ENCODE data around the gene BTBD8. TPM values are rescaled to one million over a fixed set of nuclear protein-coding genes. Genes with fewer than 3 reads are reported as not detected.

BTBD8 gene
- total and polyA plus RNA-seq, 2 of the 4 experiments (the other 2 are of a cell fraction) = 0.94 to 2.0 TPM

DNA sequence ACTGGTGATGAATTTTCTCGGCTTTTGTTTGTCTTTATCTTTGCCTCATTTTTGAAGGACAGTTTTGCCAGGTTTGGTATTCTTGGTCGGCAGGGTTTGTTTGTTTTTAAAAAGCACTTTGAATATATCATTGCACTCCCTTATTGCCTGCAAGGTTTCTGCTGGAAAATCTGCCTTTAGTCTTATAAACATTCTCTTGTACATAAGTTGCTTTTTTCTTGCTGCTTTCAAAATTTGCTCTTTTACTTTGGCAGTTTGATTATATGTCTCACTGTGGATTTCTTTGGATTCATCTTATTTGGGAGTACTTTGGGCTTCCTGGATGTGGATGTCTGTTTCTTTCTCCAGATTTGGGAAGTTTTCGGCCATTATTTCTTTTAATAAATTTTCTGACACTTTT is 79.4 kb downstream of the BTBD8 start:
- dilution Hi-C loops (cut with HindIII; ENCODE audit: low sequenced_read_pairs, unreplicated experiment) = no loop called here
- no peak overlapping the region for H3K4me2 ChIP-seq (ENCODE audit: low read depth, low read length)
- peaks cover 24% of the 10 kb centered on the region for H3K9me3 ChIP-seq (ENCODE audit: control insufficient read depth, insufficient read depth, low read length)

More for the DNA sequence above, 79.4 kb downstream of the BTBD8 start:
- Histone ChIP-seq H3K4me3 (ENCODE audit: insufficient read depth, low read depth, low read length) (no peak overlapping the region), H2AK9ac (replicated peaks; ENCODE audit: low read depth, low read length, poor library complexity) (no peak overlapping the region), H3K27me3 (ENCODE audit: control insufficient read depth, insufficient read depth, low read length) (no peaks in the 10 kb centered on the region), H3K36me3 (ENCODE audit: control insufficient read depth, insufficient read depth, low read length) (peaks cover 6% of the 10 kb centered on the region; the same call in 1 of the 2 replicates), H3K9ac (ENCODE audit: low read depth, low read length) (no peak overlapping the region), H3K9me1 (ENCODE audit: insufficient read depth, low read length) (no peaks in the 10 kb centered on the region), H2AFZ (replicated peaks; ENCODE audit: low read length, poor library complexity) (no peak overlapping the region), H3K23ac (ENCODE audit: low read depth, low read length) (no peak overlapping the region), H4K8ac (ENCODE audit: low read depth in 2 of 2, low read length in 2 of 2) (no peak overlapping the region), H3K4ac (ENCODE audit: low read depth, low read length) (no peak overlapping the region), H4K5ac (ENCODE audit: low read depth, low read length) (no peak overlapping the region), H3K27ac (ENCODE audit: insufficient read depth, low read length) (no peak overlapping the region), H4K91ac (ENCODE audit: insufficient read depth, low read depth, low read length) (no peak overlapping the region), H2BK20ac (ENCODE audit: low read depth, low read length) (no peak overlapping the region), H2BK5ac (ENCODE audit: low read depth, low read length, poor library complexity, severe bottlenecking) (no peak overlapping the region), H3K14ac (replicated peaks; ENCODE audit: low read depth, low read length) (no peak overlapping the region), H3K56ac (ENCODE audit: extremely low read depth, insufficient read depth, low read length) (no peak overlapping the region), H3K18ac (ENCODE audit: low read depth, low read length) (no peak overlapping the region), H3K79me1 (ENCODE audit: low read depth in 1 of 2, low read length in 2 of 2) (no peaks in the 10 kb centered on the region), H2BK15ac (ENCODE audit: low read depth, low read length) (no peak overlapping the region), H3K4me1 (ENCODE audit: control insufficient read depth, insufficient read depth, low read length) (no peaks in the 10 kb centered on the region), H2BK120ac (ENCODE audit: low read depth, low read length) (no peak overlapping the region), H2AK5ac (ENCODE audit: low read depth, low read length) (no peak overlapping the region), H4K20me1 (ENCODE audit: insufficient read depth, low read length) (no peaks in the 10 kb centered on the region)
- BruUV-seq (replicated peaks) = no TSS peak
- ChIA-PET CTCF (no interaction called here), POLR2A (ENCODE audit: unreplicated experiment) (no interaction called here)
- TF ChIP-seq RCOR1 (IDR thresholded peaks at IDR 0.05; ENCODE audit: insufficient replicate concordance, low read length) (no peak), RAD21 (IDR thresholded peaks at IDR 0.05; ENCODE audit: low read length) (no peak)
- TF ChIP-seq, protein P1, sequence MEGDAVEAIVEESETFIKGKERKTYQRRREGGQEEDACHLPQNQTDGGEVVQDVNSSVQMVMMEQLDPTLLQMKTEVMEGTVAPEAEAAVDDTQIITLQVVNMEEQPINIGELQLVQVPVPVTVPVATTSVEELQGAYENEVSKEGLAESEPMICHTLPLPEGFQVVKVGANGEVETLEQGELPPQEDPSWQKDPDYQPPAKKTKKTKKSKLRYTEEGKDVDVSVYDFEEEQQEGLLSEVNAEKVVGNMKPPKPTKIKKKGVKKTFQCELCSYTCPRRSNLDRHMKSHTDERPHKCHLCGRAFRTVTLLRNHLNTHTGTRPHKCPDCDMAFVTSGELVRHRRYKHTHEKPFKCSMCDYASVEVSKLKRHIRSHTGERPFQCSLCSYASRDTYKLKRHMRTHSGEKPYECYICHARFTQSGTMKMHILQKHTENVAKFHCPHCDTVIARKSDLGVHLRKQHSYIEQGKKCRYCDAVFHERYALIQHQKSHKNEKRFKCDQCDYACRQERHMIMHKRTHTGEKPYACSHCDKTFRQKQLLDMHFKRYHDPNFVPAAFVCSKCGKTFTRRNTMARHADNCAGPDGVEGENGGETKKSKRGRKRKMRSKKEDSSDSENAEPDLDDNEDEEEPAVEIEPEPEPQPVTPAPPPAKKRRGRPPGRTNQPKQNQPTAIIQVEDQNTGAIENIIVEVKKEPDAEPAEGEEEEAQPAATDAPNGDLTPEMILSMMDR (conservative IDR thresholded peaks at IDR 0.05; ENCODE audit: low read depth, low read length) = no peak
- ATAC-seq (ENCODE audit: low read depth) (no peak), DNase-seq (no peak)
- in situ Hi-C loops (cut with MboI; ENCODE audit: low sequenced_read_pairs) (no loop called here), intact Hi-C loops (cut with micrococcal nuclease) (no loop called here)
- no CpG with 5 or more reads among the region's 3 CpGs for WGBS, 2 experiments (ENCODE audit: extremely low coverage in 2 of 2, insufficient read length in 1 of 2)

Data from IMR-90 (cell line).